Measurements from ENCODE around the gene MPI. TPM values are rescaled to one million over a fixed set of nuclear protein-coding genes. Genes with fewer than 3 reads are reported as not detected.

MPI gene
- total RNA-seq, 1 experiment from 2014 or later, result 57.5 TPM

- H2AFZ ChIP-seq (ENCODE audit: low read length), result no peak overlapping the region
- no peaks in the 10 kb centered on the region for H3K23me2 ChIP-seq (ENCODE audit: insufficient read length, low read depth, low read length, poor library complexity, severe bottlenecking)
- H2BK5ac ChIP-seq (ENCODE audit: insufficient read length, low read length), result no peak overlapping the region
- no peak overlapping the region for H3K18ac ChIP-seq (ENCODE audit: insufficient read length, low read depth, low read length)
- Mint-ChIP-seq H3K27ac (peak overlapping the region in 2 of 3 experiments; percentile 35 to 39; a peak in 2 of 7 replicates), H3K36me3 (ENCODE audit: insufficient read depth in 1 of 3, low read depth in 3 of 3) (peaks cover 2 to 4% (median 3%) of the 10 kb centered on the region in 3 experiments; a peak in 5 of 7 replicates), H3K4me1 (peaks cover 0 to 6% of the 10 kb centered on the region in 2 experiments; a peak in 3 of 4 replicates), H3K27me3 (ENCODE audit: low read depth) (no peaks in the 10 kb centered on the region), H3K9me3 (no peaks in the 10 kb centered on the region), H3K4me3 (no peak overlapping the region)
- H2AK5ac ChIP-seq (ENCODE audit: insufficient read length, low read length), result no peak overlapping the region
- H3K23ac ChIP-seq (ENCODE audit: insufficient read length, low read depth, low read length), result no peak overlapping the region
- H3K4ac ChIP-seq (ENCODE audit: low read depth, low read length), result no peak overlapping the region
- H3K27me3 ChIP-seq (ENCODE audit: insufficient read depth, low read length), result no peaks in the 10 kb centered on the region
- no peak overlapping the region for H2BK15ac ChIP-seq (ENCODE audit: low read depth, low read length)
- no peak overlapping the region for H3K27ac ChIP-seq (ENCODE audit: insufficient read length, low read depth, low read length)
- H4K91ac ChIP-seq (ENCODE audit: insufficient read length, low read depth, low read length), result no peak overlapping the region
- no peak for TF ChIP-seq CTCF (conservative IDR thresholded peaks at IDR 0.05)
- H4K5ac ChIP-seq (ENCODE audit: insufficient read length, low read depth, low read length), result no peak overlapping the region
- H4K20me1 ChIP-seq (ENCODE audit: control insufficient read depth, insufficient read depth, insufficient read length), result no peaks in the 10 kb centered on the region
- no peak for DNase-seq
- H3K4me2 ChIP-seq (ENCODE audit: insufficient read depth, insufficient read length, low read length), result no peak overlapping the region
- no peak overlapping the region for H2BK20ac ChIP-seq (ENCODE audit: low read depth, low read length, poor library complexity, severe bottlenecking)
- no peaks in the 10 kb centered on the region for H3K9me3 ChIP-seq (ENCODE audit: control insufficient read depth, low read depth, low read length)
- H3K56ac ChIP-seq (ENCODE audit: insufficient read length, low read depth, low read length), result no peak overlapping the region
- no peak overlapping the region for H4K8ac ChIP-seq (replicated peaks; ENCODE audit: insufficient read length, low read depth, low read length)
- no peak overlapping the region for H3K14ac ChIP-seq (ENCODE audit: insufficient read depth, low read length)
- H2BK12ac ChIP-seq (ENCODE audit: insufficient read length, low read depth, low read length), result no peak overlapping the region
- no peaks in the 10 kb centered on the region for H3K79me1 ChIP-seq (ENCODE audit: insufficient read depth, low read depth, low read length, poor library complexity, severe bottlenecking)
- H3K4me1 ChIP-seq (ENCODE audit: insufficient read depth, low read length), result no peaks in the 10 kb centered on the region
- no CpG with 5 or more reads among the region's 4 CpGs for WGBS (ENCODE audit: extremely low coverage, insufficient read length, low lambda C conversion rate)
- peaks cover 4% of the 10 kb centered on the region; the same call in 1 of the 2 replicates for H3K79me2 ChIP-seq (ENCODE audit: insufficient read depth, low read length)
- no peak overlapping the region for H3T11ph ChIP-seq (ENCODE audit: low read length)
- no peak overlapping the region for H2BK120ac ChIP-seq (ENCODE audit: low read depth, low read length, poor library complexity, severe bottlenecking)
- H3K9ac ChIP-seq (ENCODE audit: extremely low read depth, insufficient read length, low read length), result no peak overlapping the region
These were observed 31.5 kb upstream of the MPI start for GRCh38 chr15:74858369-74858740.
